A172 (cell line): ENCODE results near the gene PCSK2. TPM values are rescaled to one million over a fixed set of nuclear protein-coding genes. Genes with fewer than 3 reads are reported as not detected.
A peak's percentile ranks its signal among the peaks of the same experiment; 100 is the strongest.

Source experiments
- DNase-seq: peaks from one replicate; pipeline ENCODE4 v3.0.0-alpha.2; 2015; ENCODE audit warnings: low spot score
- total RNA-seq: library from RNA; depleted of rRNA; stranded (reverse); fragments of >200 nt; shearing (Covaris generic); gene quantifications from 2 replicates; pipeline ENCODE4 v1.2.3, GENCODE V29; 2014

PCSK2 gene
- total RNA-seq, 1 experiment from 2014 or later: not detected

DNA sequence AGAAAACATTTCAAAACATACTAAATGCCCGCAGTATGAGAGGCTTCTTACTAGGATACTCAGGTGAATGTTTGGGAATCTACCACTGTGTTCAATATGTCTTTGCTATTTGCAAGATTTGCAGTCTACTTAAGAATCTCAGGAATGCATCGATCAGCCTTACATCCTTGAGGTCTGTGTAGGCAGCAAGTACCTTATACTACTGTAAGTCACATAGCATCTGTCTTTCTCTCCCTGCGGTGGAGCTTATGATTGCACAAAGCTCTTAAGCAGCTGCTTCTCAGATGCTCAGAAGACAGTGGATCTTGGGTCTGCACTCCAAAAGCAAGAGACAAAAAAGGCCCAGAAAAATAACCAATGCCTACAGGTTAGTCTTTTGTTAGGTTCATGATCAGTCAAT, 21.4 kb downstream of the PCSK2 start:
- no peak for DNase-seq

- DNase-seq: no peak
Observed at GRCh38 chr20:17262786-17263185, 35.9 kb downstream of the PCSK2 start.

- no peak for DNase-seq
Observed at GRCh38 chr20:17273717-17274116, 46.9 kb downstream of the PCSK2 start.

DNA sequence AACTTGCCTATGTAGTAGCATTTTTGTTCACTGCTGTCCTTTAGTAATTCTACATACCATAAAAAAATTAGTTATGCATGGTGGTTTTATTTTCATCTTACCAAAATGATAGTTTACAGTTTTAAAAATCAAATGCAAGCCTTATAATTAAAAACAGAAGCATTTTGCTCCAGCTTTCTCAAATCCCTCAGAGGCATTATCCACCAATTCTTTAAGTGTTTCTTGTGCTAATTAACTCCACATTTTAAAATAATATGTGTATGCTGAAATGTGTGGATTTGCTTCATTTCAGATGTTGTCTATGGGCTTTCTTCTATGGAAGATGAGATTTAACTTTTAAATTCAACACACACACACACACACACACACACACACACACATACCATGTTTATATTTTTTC, 49.3 kb downstream of the PCSK2 start:
- DNase-seq: no peak

GRCh38 chr20:17281478-17281877, 54.6 kb downstream of the PCSK2 start:
- DNase-seq: peak; percentile 8

GRCh38 chr20:17282501-17282900, 55.7 kb downstream of the PCSK2 start:
- DNase-seq: no peak

DNA sequence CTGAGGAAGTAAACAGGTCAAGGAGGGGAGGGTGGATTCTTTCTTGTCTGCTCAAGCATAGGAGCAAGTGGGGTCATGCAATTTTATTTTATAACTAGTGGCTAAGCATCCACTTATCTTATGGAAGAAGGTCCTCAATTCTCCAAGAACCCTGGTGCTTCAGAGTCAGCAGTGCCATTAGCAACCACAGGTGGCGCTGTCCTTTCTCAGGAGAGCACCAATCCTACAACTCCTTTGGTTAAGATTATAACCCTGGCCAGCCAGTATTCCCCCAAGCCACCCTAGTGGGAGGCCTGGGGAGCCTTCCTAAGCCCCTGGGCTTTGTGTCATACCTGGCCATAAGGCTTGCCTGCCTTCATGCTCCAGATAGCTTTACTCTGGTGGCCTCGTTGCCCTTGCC, 60.7 kb downstream of the PCSK2 start:
- DNase-seq: no peak

DNA sequence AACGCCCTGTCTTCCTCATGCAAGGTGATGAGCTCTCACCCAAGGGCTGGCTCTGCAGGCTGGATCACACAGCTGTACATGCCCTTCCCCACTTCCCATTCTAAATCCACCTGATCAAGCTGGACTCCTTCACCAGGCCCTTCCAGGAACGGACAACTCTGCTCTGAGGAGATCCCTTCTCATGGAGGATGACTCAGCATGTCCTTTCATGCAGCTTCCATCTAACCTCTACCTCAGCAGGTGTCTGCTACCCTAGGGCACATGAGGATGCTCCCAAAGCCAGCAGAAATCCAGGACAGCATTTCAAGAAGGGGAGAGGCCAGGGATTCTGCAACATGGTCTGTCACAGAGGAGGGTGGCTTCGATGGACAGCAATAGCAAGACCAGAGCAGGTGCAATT, 61.2 kb downstream of the PCSK2 start:
- no peak for DNase-seq

DNA sequence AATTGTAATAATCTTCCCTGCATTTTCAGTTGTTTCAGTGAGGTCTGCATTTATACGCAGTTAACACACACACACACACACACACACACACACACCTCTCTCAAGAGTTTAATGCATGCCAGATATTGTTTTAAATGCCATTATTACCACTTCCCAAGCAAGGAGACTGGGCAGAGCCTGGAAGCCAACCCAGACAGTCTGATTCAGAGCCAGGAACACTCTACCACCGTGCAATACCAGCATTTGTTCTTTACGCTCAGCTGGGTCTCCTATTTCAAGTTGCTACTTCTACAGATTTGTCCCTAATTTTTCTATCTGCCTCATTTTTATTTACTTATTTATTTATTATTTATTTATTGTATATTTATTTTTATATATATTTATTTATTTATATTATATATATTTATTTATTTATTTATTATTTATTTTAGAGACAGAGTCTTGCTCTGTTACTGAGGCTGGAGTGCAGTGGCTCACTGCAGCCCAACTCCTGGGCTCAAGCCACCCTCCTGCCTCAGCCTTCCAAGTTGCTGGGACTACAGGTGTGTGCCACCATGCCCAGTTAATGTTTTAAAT, 68.4 kb downstream of the PCSK2 start:
- no peak for DNase-seq

DNA sequence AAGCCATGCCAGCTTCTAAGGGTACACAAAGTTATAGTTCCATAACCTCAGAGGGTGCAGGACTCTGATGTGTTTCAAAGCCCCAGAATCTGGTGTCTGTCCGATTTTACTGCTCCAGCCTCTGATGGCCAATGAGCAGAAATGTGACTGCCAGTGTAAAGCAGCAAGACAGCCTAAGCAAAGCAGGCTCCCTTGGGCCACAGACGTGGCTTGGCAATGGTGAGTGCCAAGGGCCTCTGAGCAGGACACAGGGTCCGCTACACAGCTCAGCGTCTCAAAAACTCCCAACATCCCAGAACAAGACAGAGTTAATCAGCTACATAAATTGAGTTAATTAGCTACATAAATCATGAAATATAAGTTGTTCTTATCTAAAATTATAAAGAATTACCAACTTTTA, 69.2 kb downstream of the PCSK2 start:
- DNase-seq: no peak

DNA sequence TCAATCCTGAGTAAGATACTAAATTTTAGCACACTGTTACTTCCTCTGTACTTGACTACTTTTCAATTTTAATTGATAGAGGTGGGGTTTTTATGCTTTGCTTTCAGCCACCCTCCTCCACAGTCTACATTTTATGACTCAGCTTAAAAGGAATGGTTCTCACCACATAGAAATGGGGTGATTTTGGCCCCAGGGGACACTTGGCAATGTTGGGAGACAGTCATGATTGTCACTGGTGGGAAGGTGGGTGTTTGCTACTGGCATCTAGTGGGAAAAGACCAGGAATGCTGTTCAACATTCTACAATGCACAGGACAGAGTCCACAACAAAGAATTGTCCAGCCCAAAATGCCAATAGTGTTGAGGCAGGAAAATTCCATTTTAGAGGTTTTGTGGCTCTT, 71.3 kb downstream of the PCSK2 start:
- no peak for DNase-seq

GRCh38 chr20:17298751-17299150, 71.9 kb downstream of the PCSK2 start:
- no peak for DNase-seq

- DNase-seq: no peak
Observed at GRCh38 chr20:17300113-17300512, 73.3 kb downstream of the PCSK2 start.

DNA sequence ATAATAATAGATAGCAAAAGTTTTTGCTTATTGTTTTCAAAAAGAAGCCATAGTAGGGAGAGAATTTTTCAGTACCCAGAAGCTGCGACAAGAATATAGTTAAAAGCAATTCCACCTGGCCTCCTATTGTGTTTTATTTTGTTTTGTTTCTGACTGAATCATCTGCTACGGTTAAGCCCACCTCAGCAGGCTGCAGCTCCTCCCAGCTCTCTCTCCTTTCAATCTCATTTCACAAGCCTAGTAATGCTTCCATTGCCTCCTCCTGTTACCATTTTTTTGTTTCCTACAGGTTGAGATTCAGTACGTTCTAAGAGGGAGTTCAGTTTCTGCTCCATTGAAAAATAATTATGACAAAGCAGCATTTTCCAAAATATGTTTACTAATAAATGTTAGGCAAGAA, 77.9 kb downstream of the PCSK2 start:
- DNase-seq: no peak

- no peak for DNase-seq
Observed at GRCh38 chr20:17306427-17306826, 79.6 kb downstream of the PCSK2 start.

- DNase-seq: no peak
Observed at GRCh38 chr20:17314264-17314663, 87.4 kb downstream of the PCSK2 start.

- no peak for DNase-seq
Observed at GRCh38 chr20:17315407-17316231, 88.8 kb downstream of the PCSK2 start.

DNA sequence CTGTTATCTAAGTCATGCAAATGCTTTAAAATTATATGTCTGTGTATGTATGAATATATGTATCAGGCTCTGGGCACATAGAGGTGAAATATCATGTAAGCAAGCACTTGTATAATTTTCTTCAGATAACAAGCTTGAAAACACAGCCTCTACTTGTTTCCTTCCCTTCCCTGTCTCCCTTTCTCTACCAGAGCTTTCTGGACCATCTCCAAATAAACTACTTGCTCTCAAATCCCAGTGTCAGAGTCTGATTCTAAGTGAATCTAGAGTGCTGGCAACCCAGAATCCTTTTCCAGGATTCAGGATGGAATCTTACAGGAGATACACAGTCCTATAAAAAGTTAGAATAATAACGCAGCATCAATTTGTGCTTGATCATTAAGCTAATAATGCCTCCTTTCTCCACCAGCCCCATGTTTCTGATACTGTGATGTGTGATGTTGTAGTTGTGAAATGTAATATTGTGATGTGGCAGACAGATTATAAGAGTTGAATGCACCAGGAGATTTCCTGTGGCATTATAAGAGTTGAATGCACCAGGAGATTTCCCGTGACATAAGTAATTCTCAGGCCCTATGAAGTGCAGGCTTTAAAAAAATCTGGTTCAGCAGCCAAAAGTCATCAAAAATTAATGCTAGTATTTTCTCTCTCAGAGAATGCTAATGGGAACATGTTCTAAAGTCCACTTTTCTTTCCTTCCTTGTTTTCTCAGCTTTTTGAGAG, 89.6 kb downstream of the PCSK2 start:
- no peak for DNase-seq

GRCh38 chr20:17317341-17317740, 90.5 kb downstream of the PCSK2 start:
- no peak for DNase-seq

- no peak for DNase-seq
Observed at GRCh38 chr20:17320456-17320855, 93.6 kb downstream of the PCSK2 start.

GRCh38 chr20:17326096-17326495, 99.3 kb downstream of the PCSK2 start:
- DNase-seq: no peak

DNA sequence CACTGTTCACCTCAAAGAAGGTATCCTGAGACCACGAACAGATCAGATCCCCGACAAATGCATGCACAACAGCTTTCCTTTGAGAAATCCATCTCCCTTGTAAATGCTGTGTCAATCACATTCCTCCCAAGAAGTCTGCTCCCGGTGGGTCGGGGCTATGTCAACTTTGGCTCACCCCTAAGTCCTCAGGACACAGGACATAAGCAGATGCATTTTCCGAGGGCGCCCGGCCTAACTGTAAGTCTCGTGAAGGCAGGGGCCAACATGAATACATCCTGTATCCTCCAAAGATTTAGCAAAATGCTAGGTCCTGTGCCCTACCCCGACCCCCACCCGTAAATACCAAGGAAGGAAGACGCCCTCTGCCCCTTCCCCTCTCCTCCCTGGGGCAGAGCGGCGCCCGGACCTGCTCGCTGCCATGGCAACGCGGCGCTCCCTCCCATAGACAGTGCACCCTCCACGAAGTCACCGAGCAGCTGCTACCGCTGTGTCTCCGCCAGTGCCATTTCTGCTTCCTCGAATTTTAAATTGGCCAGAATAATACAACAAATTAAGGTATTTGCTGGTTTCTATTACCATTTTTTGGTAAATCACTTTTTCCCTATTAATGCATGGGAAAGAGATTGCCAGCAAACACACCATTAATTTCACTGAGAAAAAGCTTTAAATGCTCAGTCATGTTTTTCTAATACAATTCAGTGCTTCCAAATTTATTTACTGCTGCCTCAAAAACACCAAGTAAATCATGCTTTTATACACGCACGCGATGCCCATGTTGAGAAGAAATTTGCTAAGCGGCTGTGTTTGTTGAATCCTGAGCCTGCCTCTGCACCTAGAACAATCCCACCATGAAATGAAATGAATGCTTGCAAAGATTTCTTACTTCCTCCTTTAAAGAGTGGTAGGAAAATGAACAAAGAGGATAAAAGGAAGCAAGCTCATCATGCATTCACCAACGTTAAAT, 100.6 kb downstream of the PCSK2 start:
- DNase-seq: no peak
